Common myeloid progenitor, CD34-positive (primary cell): ENCODE measurements around the gene DOLPP1.
"Not testable (repeated sequence)": the region's sequence is repeated elsewhere in the genome, so short reads cannot be mapped to it uniquely, and the experiment has no call there.

Source experiments
- CTCF ChIA-PET: fragments of 350-600 bp; sonication (Branson Sonifier 250); formaldehyde crosslinking; loops from one replicate; lab custom pipeline; 2021; ENCODE audit warnings: antibody characterized with exemption; lab: Charles Lee
- POLR2A ChIA-PET: fragments of 350-600 bp; sonication (Branson Sonifier 250); formaldehyde crosslinking; loops from one replicate; lab custom pipeline; 2021; ENCODE audit warnings: antibody characterized with exemption; lab: Charles Lee
- DNase-seq, 3 donors: peaks; one replicate each; pipeline versions ENCODE4 v3.0.0 to v3.0.0-alpha.2; 2013
- H3K27ac ChIP-seq, 2 experiments: 1 replicate in 1 of 2; 2 replicates in 1 of 2; pipeline ENCODE4 v1.7.0; 2013; ENCODE audit warnings: inconsistent platforms in 2 of 2, low read length in 2 of 2, mild to moderate bottlenecking in 2 of 2, low read depth in 1 of 2, moderate library complexity in 1 of 2; ENCODE audit not compliant: severe bottlenecking in 2 of 2, insufficient read depth in 1 of 2, poor library complexity in 1 of 2
- H3K27me3 ChIP-seq, 5 experiments: replicated peaks in 2 of 5; 1 replicate in 3 of 5; 2 replicates in 2 of 5; pipeline versions ENCODE4 v1.6.1 to v1.7.0; 2013; ENCODE audit warnings: low read length in 4 of 5, mild to moderate bottlenecking in 2 of 5, moderate library complexity in 2 of 5, inconsistent platforms in 1 of 5; ENCODE audit not compliant: insufficient read depth in 5 of 5, control insufficient read depth in 4 of 5
- H3K36me3 ChIP-seq, 4 experiments: 1 replicate in 2 of 4; 2 replicates in 2 of 4; pipeline versions ENCODE4 v1.6.1 to v1.7.0; 2013; ENCODE audit warnings: low read length in 3 of 4, control low read depth in 1 of 4, mild to moderate bottlenecking in 1 of 4; ENCODE audit not compliant: control insufficient read depth in 4 of 4, insufficient read depth in 4 of 4
- H3K4me1 ChIP-seq, 4 experiments: 1 replicate in 3 of 4; 2 replicates in 1 of 4; pipeline versions ENCODE4 v1.6.1 to v1.7.1; 2013; ENCODE audit warnings: low read length in 3 of 4, mild to moderate bottlenecking in 3 of 4, control low read depth in 1 of 4, inconsistent platforms in 1 of 4, moderate library complexity in 1 of 4; ENCODE audit not compliant: control insufficient read depth in 4 of 4, insufficient read depth in 4 of 4; ENCODE audit errors: control extremely low read depth in 1 of 4
- H3K4me3 ChIP-seq, 7 experiments: 1 replicate in 4 of 7; 2 replicates in 3 of 7; pipeline versions ENCODE4 v1.5.1 to v1.7.0; 2013; ENCODE audit warnings: mild to moderate bottlenecking in 7 of 7, low read length in 6 of 7, moderate library complexity in 6 of 7, inconsistent platforms in 2 of 7, low read depth in 2 of 7, control low read depth in 1 of 7; ENCODE audit not compliant: insufficient read depth in 4 of 7, control insufficient read depth in 1 of 7; ENCODE audit errors: extremely low read depth in 1 of 7
- H3K9me3 ChIP-seq, 5 experiments: 1 replicate in 4 of 5; 2 replicates in 1 of 5; pipeline versions ENCODE4 v1.6.1 to v1.7.1; 2013; ENCODE audit warnings: low read length in 4 of 5, mild to moderate bottlenecking in 2 of 5, inconsistent platforms in 1 of 5, low read depth in 1 of 5, moderate library complexity in 1 of 5; ENCODE audit not compliant: control insufficient read depth in 4 of 5, insufficient read depth in 2 of 5; ENCODE audit errors: control extremely low read depth in 1 of 5
- WGBS: methylation state at CpG from one replicate; pipeline ENCODE4 v1.1.5; 2013; ENCODE audit not compliant: insufficient coverage; 5-methylcytosine and 5-hydroxymethylcytosine counted together

The DOLPP1 gene

DNA sequence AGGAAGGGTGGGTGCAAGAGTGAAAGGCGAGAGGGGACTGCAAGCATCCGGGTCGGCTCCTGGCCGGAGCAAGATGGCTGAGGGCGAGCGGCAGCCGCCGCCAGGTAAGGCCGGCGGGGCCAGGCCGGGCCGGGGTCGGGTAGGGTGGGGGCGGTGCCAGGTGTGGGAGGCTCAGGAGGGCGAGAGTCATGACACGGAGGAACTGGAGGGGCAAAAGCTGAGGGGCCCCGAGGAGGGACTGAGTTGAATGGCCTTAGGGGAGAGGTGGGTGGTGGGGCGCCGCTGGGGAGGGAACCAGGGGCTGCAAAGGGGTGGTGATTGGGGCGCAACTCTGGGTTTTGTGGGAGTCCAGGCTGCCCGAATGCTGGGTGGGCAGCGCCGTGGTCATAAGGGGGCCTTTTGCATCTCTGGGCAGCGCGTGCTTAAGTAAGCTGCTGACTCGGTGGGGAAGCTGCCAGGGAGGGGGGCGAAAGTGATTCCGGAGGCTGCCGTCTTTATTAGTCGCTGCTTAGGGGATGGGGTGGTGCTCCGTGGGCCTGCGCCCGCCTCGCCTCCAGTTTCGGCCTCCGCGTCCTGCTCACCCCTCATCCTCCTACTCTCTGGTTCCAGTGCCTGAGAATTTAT lies 30.7 kb downstream of the DOLPP1 start:
- DNase-seq: peak; percentile 13 to 60 (median 56)
- Histone ChIP-seq H3K4me1 (peaks cover 0 to 34% (median 26%) of the 10 kb centered on the region in 4 experiments), H3K36me3 (peaks cover 0 to 8% (median 4%) of the 10 kb centered on the region in 4 experiments), H3K9me3 (no peaks in the 10 kb centered on the region), H3K27me3 (no peaks in the 10 kb centered on the region), H3K27ac (peak overlapping the region; percentile 70 to 88), H3K4me3 (peak overlapping the region; percentile 84 to 96 (median 93))
- WGBS: 0% methylated on average over 29 of the region's 37 CpGs
- POLR2A ChIA-PET: interaction anchor here (1.3 to 2.1 kb wide), 2 partner anchors 18 to 66 kb away, joined by 3 to 6 read pairs; partner anchors contain the start of gene IER5L
- CTCF ChIA-PET: interaction anchor here (0.9 to 1.3 kb wide), 4 partner anchors 14 to 512 kb away, joined by 3 to 5 read pairs (median 4); no protein-coding TSS in a partner anchor

DNA sequence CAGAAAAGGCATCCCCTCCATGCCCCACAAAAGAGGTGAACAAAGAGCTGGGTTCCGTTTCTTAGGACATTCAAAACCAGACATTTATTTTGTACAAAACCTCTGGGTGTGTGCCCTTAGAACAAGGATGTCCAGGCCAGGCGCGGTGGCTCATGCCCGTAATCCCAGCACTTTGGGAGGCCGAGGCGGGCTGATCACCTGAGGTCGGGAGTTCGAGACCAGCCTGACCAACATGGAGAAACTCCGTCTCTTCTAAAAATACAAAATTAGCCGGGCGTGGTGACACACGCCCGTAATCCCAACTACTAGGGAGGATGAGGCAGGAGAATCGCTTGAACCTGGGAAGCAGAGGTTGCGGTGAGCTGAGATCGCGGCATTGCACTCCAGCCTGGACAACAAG lies 31.6 kb downstream of the DOLPP1 start:
- ChIA-PET POLR2A (interaction anchor here (2.1 kb wide), 1 partner anchor 65 kb away, joined by 6 read pairs; the partner anchor contains the start of gene IER5L), CTCF (interaction anchor here (0.7 to 1.1 kb wide), 6 partner anchors 13 to 27 kb away, joined by 3 to 5 read pairs (median 3); no protein-coding TSS in a partner anchor)
- H3K27ac ChIP-seq: peak overlapping the region in 1 of 2 experiments; percentile 88
- peaks cover 0 to 34% (median 26%) of the 10 kb centered on the region in 4 experiments for H3K4me1 ChIP-seq
- 100% methylated on average over 11 of the region's 17 CpGs for WGBS
- H3K4me3 ChIP-seq: peak overlapping the region in 6 of 7 experiments; percentile 90 to 96 (median 94)
- H3K27me3 ChIP-seq, H3K36me3 ChIP-seq, DNase-seq, H3K9me3 ChIP-seq: not testable (repeated sequence)

DNA sequence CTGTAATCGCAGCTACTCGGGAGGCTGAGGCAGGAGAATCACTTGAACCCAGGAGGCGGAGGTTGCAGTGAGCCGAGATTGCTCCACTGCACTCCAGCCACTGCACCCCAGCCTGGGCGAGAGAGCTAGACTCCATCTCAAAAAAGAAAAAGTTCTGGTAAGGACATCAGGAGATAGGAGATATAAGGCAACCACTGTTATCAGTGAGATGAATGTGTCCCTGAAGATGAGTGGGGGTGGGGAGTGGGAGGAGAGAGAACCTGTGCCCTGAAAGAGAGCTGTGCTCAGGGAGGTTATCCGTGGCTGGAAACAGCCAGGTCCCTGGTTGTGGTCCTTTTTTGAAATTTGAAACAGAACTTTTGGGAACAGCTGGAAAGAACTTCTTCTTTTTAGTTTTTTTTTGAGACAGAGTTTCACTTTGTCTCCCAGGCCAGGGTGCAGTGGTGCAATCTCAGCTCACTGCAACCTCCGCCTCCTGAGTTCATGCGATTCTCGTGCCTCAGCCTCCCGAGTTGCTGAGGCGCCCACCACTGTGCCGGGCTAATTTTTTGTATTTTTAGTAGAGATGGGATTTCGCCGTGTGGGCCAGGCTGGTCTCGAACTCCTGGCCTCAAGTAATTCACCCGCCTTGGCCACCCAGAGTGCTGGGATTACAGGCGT lies 32.9 kb downstream of the DOLPP1 start:
- no peak for DNase-seq
- H3K27me3 ChIP-seq: no peaks in the 10 kb centered on the region
- no peak overlapping the region for H3K4me3 ChIP-seq
- POLR2A ChIA-PET: interaction anchor here (2.1 kb wide), 1 partner anchor 64 kb away, joined by 6 read pairs; the partner anchor contains the start of gene IER5L
- H3K9me3 ChIP-seq: no peaks in the 10 kb centered on the region
- CTCF ChIA-PET: interaction anchor here (0.8 to 1.7 kb wide), 3 partner anchors 17 to 495 kb away, joined by 3 to 6 read pairs (median 4); no protein-coding TSS in a partner anchor
- no peak overlapping the region for H3K27ac ChIP-seq
- H3K4me1 ChIP-seq: peaks cover 0 to 34% (median 25%) of the 10 kb centered on the region in 4 experiments
- H3K36me3 ChIP-seq: peaks cover 0 to under 1% (median 0%) of the 10 kb centered on the region in 4 experiments
- WGBS: 92% methylated on average over 10 of the region's 17 CpGs

DNA sequence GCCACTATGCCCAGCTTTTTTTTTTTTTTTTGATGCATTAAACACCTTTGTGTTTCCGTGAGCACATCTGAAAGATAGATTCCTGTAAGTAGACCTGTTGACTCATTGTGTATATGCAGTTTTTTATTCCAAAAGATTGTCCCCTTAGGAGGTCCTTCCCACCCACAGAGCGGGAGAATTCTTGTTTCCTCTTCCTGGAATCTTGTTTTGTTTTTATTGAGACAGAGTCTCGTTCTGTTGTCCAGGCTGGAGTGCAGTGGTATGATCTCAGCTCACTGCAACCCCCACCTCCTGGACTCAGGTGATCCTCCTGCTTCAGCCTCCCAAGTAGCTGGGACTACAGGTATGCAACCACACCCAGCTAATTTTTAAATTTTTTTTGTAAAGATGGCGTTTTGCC lies 37.9 kb downstream of the DOLPP1 start:
- H3K4me3 ChIP-seq: no peak overlapping the region
- H3K27me3 ChIP-seq: no peaks in the 10 kb centered on the region
- 96% methylated on average over 2 of the region's 4 CpGs for WGBS
- H3K9me3 ChIP-seq: no peaks in the 10 kb centered on the region
- no peak overlapping the region for H3K27ac ChIP-seq
- H3K36me3 ChIP-seq: peaks cover 10 to 30% (median 27%) of the 10 kb centered on the region in 4 experiments
- H3K4me1 ChIP-seq: peaks cover 0 to 2% (median under 1%) of the 10 kb centered on the region in 4 experiments
- ChIA-PET CTCF (no interaction called here), POLR2A (no interaction called here)
- DNase-seq: no peak

- CTCF ChIA-PET: interaction anchor here (1.0 to 3.1 kb wide), 5 partner anchors 9 to 656 kb away, joined by 3 to 18 read pairs (median 3); no protein-coding TSS in a partner anchor
Measured at GRCh38 chr9:129121483-129121882, 40.6 kb downstream of the DOLPP1 start.

DNA sequence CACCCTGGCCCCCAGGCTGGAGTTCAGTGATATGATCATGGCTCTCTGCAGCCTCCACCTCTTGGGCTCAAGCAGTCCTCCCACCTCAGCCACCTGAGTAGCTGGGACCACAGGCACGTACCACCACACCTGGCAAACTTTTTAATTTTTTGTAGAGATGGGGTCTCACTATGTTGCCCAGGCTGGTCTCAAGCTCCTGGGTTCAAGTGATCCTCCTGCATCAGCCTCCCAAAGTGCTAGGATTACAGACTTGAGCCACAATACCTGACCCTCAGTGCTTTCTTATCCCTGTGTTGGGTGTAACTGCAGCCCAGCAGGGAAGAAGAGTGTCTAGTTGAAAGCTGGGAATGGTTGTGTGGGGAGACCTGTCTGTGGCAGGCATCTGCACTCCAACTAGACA lies 41.2 kb downstream of the DOLPP1 start:
- Histone ChIP-seq H3K4me1 (peaks cover 0 to 7% (median 5%) of the 10 kb centered on the region in 4 experiments), H3K27me3 (no peaks in the 10 kb centered on the region), H3K36me3 (peaks cover 17 to 50% (median 43%) of the 10 kb centered on the region in 4 experiments), H3K27ac (no peak overlapping the region), H3K9me3 (no peaks in the 10 kb centered on the region), H3K4me3 (no peak overlapping the region)
- no CpG with 5 or more reads among the region's 1 CpG for WGBS
- POLR2A ChIA-PET: no interaction called here
- CTCF ChIA-PET: interaction anchor here (1.2 to 3.1 kb wide), 4 partner anchors 8 to 489 kb away, joined by 3 to 18 read pairs (median 4); no protein-coding TSS in a partner anchor
- DNase-seq: no peak

More at GRCh38 chr9:129121483-129121882, 40.6 kb downstream of the DOLPP1 start:
- WGBS: 100% methylated on average over 3 of the region's 3 CpGs
- Histone ChIP-seq H3K27me3 (no peaks in the 10 kb centered on the region), H3K4me1 (peaks cover 0 to under 1% (median 0%) of the 10 kb centered on the region in 4 experiments), H3K9me3 (no peaks in the 10 kb centered on the region), H3K4me3 (no peak overlapping the region), H3K36me3 (peaks cover 16 to 48% (median 39%) of the 10 kb centered on the region in 4 experiments), H3K27ac (no peak overlapping the region)
- POLR2A ChIA-PET: no interaction called here
- no peak for DNase-seq
